Breast epithelium (tissue), 4 donors: ENCODE results near the gene PAX7. TPM values are rescaled to one million over a fixed set of nuclear protein-coding genes. Genes with fewer than 3 reads are reported as not detected.

Experiments used
- DNase-seq, 2 donors: peaks; one replicate each; pipeline ENCODE4 v3.0.0-alpha.2; 2019; ENCODE audit warnings: low spot score in 2 of 2
- H3K27ac ChIP-seq, 2 donors: fragments of 200-600 bp; sonication (generic) in 1 of 2; one replicate each; pipeline ENCODE4 v1.5.1; 2016 to 2019; ENCODE audit warnings: mild to moderate bottlenecking in 1 of 2
- H3K27me3 ChIP-seq, 2 donors: fragments of 200-600 bp; sonication (generic) in 1 of 2; one replicate each; pipeline versions ENCODE4 v1.5.1 to v1.6.0; 2017 to 2019; ENCODE audit warnings: control low read depth in 1 of 2, mild to moderate bottlenecking in 1 of 2
- H3K36me3 ChIP-seq: fragments of 200-600 bp; one replicate; pipeline ENCODE4 v1.5.1; 2019
- H3K4me1 ChIP-seq, 2 donors: fragments of 200-600 bp; sonication (generic); one replicate each; pipeline ENCODE4 v1.5.1; 2016 to 2019; ENCODE audit warnings: control low read depth in 1 of 2
- H3K4me3 ChIP-seq, 3 donors: fragments of 200-600 bp; sonication (generic); 1 replicate in 2 of 3; 2 replicates in 1 of 3; pipeline ENCODE4 v1.5.1; 2016 to 2019; ENCODE audit warnings: mild to moderate bottlenecking in 3 of 3, moderate library complexity in 2 of 3
- H3K9me3 ChIP-seq, 2 donors: fragments of 200-600 bp; sonication (generic) in 1 of 2; one replicate each; pipeline ENCODE4 v1.5.1; 2016 to 2019; ENCODE audit warnings: control low read depth in 1 of 2
- POLR2A ChIP-seq: fragments of 450-650 bp; IDR thresholded peaks from one replicate; pipeline ENCODE4 v1.6.1; 2016; ENCODE audit warnings: antibody characterized with exemption, mild to moderate bottlenecking, moderate library complexity
- POLR2AphosphoS5 ChIP-seq, 3 donors: sonication (generic); formaldehyde crosslinking; IDR thresholded peaks; one replicate each; pipeline ENCODE4 v1.6.1; 2017; ENCODE audit warnings: antibody characterized with exemption in 3 of 3
- intact Hi-C: fragments of 100-400 bp; cut with DNase I; formaldehyde crosslinking; loops from one replicate; pipeline ENCODE4 v1.15.1; 2023; ENCODE audit warnings: low total_unique reads
- total RNA-seq, 3 donors: library from RNA; depleted of rRNA; stranded (reverse); fragments of >200 nt; gene quantifications; one replicate each; pipeline ENCODE4 v1.1.0, GENCODE V29; 2016
- TF ChIP-seq, protein P1 (sequence below), 3 donors: fragments of 450-650 bp; IDR thresholded peaks; one replicate each; pipeline ENCODE4 v1.5.1; 2016 to 2017; ENCODE audit warnings: antibody characterized with exemption in 3 of 3, mild to moderate bottlenecking in 3 of 3, moderate library complexity in 3 of 3

Gene PAX7
- total RNA-seq, 3 donors from 2014 or later, result not detected

DNA sequence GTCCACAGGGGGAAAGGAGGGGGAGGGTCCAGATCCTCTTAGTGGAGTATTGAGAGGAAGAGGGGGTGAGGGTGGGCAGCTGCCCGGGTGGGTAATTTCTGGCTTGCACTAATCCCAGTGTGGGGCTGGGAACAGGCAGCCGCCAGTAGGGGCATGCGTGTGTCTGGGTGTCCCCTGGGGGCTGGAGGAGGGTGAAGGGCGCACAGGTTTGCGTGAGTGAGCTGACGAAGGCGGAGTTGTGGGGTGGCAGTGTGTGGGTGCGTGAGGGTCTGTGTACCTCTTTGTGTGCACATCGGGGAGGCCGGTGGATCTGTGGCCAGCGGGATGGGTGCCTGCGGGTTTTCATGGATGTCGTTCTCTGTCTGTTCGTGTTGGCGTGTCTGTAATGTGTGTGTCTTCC lies 97.3 kb downstream of the PAX7 start:
- Histone ChIP-seq H3K36me3 (no peaks in the 10 kb centered on the region), H3K9me3 (no peaks in the 10 kb centered on the region), H3K4me1 (no peaks in the 10 kb centered on the region), H3K27ac (no peak overlapping the region), H3K4me3 (no peak overlapping the region), H3K27me3 (peaks cover 0 to 74% of the 10 kb centered on the region in 2 donors)
- intact Hi-C loops, result no loop called here
- no peak for DNase-seq
- no peak for TF ChIP-seq POLR2AphosphoS5 (IDR thresholded peaks at IDR 0.05)
- TF ChIP-seq POLR2A, result no peak
- TF ChIP-seq, protein P1, sequence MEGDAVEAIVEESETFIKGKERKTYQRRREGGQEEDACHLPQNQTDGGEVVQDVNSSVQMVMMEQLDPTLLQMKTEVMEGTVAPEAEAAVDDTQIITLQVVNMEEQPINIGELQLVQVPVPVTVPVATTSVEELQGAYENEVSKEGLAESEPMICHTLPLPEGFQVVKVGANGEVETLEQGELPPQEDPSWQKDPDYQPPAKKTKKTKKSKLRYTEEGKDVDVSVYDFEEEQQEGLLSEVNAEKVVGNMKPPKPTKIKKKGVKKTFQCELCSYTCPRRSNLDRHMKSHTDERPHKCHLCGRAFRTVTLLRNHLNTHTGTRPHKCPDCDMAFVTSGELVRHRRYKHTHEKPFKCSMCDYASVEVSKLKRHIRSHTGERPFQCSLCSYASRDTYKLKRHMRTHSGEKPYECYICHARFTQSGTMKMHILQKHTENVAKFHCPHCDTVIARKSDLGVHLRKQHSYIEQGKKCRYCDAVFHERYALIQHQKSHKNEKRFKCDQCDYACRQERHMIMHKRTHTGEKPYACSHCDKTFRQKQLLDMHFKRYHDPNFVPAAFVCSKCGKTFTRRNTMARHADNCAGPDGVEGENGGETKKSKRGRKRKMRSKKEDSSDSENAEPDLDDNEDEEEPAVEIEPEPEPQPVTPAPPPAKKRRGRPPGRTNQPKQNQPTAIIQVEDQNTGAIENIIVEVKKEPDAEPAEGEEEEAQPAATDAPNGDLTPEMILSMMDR (IDR thresholded peaks at IDR 0.05), result no peak

DNA sequence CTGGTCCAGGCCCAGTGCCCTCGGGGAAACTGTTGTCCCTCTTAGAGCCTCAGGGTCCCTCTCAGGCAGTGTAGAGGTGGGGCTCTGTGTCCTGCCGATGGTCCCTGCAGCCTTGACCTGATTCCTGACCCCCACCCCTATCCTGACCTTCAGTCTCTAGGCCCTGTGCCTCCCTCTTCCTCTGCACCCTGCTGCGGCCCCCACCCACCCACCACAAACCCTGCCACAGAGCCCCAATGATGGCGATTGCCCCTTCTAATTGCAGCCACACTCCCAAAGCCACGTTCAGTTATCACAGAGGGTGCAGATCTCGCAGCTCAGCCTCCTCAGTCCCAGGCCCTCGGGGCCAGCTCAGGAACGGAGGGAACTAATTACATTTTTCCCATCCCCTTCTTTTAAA lies 99.7 kb downstream of the PAX7 start:
- Histone ChIP-seq H3K4me1 (no peaks in the 10 kb centered on the region), H3K9me3 (no peaks in the 10 kb centered on the region), H3K27ac (no peak overlapping the region), H3K4me3 (no peak overlapping the region), H3K27me3 (peaks cover 0 to 73% of the 10 kb centered on the region in 2 donors), H3K36me3 (no peaks in the 10 kb centered on the region)
- no peak for DNase-seq
- TF ChIP-seq, protein P1 (IDR thresholded peaks at IDR 0.05), result no peak
- TF ChIP-seq POLR2AphosphoS5 (IDR thresholded peaks at IDR 0.05) (no peak), POLR2A (no peak)
- intact Hi-C loops, result no loop called here

DNA sequence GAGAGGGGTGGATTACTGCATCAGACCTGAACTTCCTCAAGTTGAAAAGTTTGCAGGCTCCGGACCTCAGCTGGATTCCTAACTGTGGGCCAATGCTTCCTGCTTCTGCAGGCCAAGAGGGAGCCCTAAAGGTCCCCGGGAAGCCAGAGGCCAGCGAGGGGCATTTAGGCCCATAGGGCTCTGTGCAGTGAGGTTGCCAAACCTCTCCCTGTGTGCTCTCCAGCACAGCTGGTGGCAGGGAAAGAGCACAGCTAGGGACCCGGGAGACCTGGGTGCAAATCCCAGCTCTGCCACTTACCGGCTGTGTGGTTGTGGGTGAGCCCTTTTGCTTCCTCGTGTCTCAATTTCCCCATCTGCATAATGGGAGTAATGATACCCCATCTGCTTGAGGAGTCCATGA lies 100.5 kb downstream of the PAX7 start:
- Histone ChIP-seq H3K9me3 (no peaks in the 10 kb centered on the region), H3K36me3 (no peaks in the 10 kb centered on the region), H3K27me3 (peaks cover 0 to 69% of the 10 kb centered on the region in 2 donors), H3K4me1 (no peaks in the 10 kb centered on the region), H3K27ac (no peak overlapping the region), H3K4me3 (no peak overlapping the region)
- intact Hi-C loops, result no loop called here
- no peak for DNase-seq
- TF ChIP-seq POLR2A (no peak), POLR2AphosphoS5 (IDR thresholded peaks at IDR 0.05) (no peak)
- TF ChIP-seq, protein P1 (IDR thresholded peaks at IDR 0.05), result no peak

DNA sequence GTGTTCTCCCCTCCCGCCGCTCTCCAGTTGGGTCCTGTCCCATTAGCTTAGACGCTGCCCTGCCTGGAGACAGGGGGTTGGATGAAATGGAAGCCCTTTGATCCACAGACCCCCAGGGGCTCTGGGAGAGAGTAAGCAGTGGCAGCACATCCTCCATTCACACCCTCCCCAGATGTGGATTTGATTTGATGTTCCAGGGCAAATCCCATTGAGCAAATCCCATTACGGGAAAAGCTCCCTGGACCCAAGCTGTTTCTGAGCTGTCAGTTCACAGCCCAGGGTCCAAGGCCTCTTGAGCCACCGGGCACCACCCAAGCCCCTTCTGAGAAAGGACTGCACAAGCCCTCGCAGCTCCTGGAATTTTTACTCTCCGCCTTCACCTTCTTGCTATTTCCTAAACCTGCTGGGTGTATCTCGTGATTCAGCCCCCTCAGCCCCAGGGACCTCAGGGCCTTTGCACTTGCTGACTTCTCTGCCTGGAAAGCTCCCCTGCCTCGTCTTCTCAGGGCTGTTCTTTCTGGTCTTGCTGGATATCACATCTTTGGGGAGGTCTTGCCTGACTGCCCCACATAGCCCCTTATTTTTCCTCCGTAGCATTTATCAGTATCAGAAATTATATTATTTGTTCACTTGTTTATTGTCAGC lies 101.1 kb downstream of the PAX7 start:
- DNase-seq, result no peak
- Histone ChIP-seq H3K36me3 (no peaks in the 10 kb centered on the region), H3K27me3 (peaks cover 0 to 64% of the 10 kb centered on the region in 2 donors), H3K9me3 (no peaks in the 10 kb centered on the region), H3K27ac (no peak overlapping the region), H3K4me3 (no peak overlapping the region), H3K4me1 (no peaks in the 10 kb centered on the region)
- intact Hi-C loops, result no loop called here
- TF ChIP-seq, protein P1 (IDR thresholded peaks at IDR 0.05), result no peak
- TF ChIP-seq POLR2A, result no peak
- TF ChIP-seq POLR2AphosphoS5 (IDR thresholded peaks at IDR 0.05), result no peak

DNA sequence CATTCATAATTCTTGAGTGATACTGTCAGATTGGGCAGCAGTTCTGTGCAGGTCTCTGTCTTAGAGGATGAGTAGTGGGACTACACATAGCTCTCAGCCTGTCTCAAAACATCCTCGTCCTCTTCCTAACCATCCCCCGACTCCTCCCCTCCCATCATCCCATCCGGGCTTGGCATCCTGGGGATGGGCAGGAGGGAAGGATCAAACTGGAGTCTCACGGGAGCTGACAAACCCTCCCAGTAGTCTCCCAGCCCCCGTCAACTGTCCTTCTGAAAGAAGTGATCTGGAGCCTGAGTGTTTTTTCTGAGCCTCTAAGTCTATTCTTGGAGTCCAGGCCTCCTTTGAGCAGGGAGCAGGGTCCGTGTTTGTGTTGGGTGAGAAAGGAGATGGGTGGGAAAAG lies 102.0 kb downstream of the PAX7 start:
- intact Hi-C loops, result no loop called here
- H3K4me3 ChIP-seq, result no peak overlapping the region
- H3K4me1 ChIP-seq, result no peaks in the 10 kb centered on the region
- TF ChIP-seq, protein P1 (IDR thresholded peaks at IDR 0.05), result no peak
- no peak for TF ChIP-seq POLR2AphosphoS5 (IDR thresholded peaks at IDR 0.05)
- TF ChIP-seq POLR2A, result no peak
- H3K36me3 ChIP-seq, result no peaks in the 10 kb centered on the region
- H3K27ac ChIP-seq, result no peak overlapping the region
- peaks cover 0 to 58% of the 10 kb centered on the region in 2 donors for H3K27me3 ChIP-seq
- no peaks in the 10 kb centered on the region for H3K9me3 ChIP-seq
- DNase-seq, result no peak
